CD8-positive, alpha-beta memory T cell (primary cell): Measurements from ENCODE around the gene SH3TC1. TPM values are rescaled to one million over a fixed set of nuclear protein-coding genes. Genes with fewer than 3 reads are reported as not detected.
A peak's percentile ranks its signal among the peaks of the same experiment; 100 is the strongest.

Experiments
- CTCF ChIA-PET: fragments of 350-600 bp; sonication (Branson Sonifier 250); formaldehyde crosslinking; loops from one replicate; lab custom pipeline; 2021; ENCODE audit warnings: antibody characterized with exemption; lab: Charles Lee
- POLR2A ChIA-PET: fragments of 350-600 bp; sonication (Branson Sonifier 250); formaldehyde crosslinking; loops from one replicate; lab custom pipeline; 2021; ENCODE audit warnings: antibody characterized with exemption; lab: Charles Lee
- DNase-seq, 5 donors: peaks; one replicate each; pipeline versions ENCODE4 v3.0.0 to v3.0.0-alpha.2; 2020 to 2022; ENCODE audit warnings: mixed read lengths in 1 of 5
- H3K27ac ChIP-seq: one replicate; pipeline ENCODE4 v1.7.0; 2013; ENCODE audit warnings: low read depth, mild to moderate bottlenecking, low read length, moderate library complexity
- H3K27me3 ChIP-seq: 2 replicates; pipeline ENCODE4 v1.7.0; 2013; ENCODE audit warnings: low read length, mild to moderate bottlenecking; ENCODE audit not compliant: insufficient read depth, poor library complexity, severe bottlenecking
- H3K36me3 ChIP-seq: 2 replicates; pipeline ENCODE4 v1.7.0; 2013; ENCODE audit warnings: mild to moderate bottlenecking, low read length, moderate library complexity; ENCODE audit not compliant: insufficient read depth
- H3K4me1 ChIP-seq: 2 replicates; pipeline ENCODE4 v1.7.0; 2013; ENCODE audit warnings: mild to moderate bottlenecking, low read length, moderate library complexity; ENCODE audit not compliant: insufficient read depth
- H3K4me3 ChIP-seq: 2 replicates; pipeline ENCODE4 v1.7.0; 2013; ENCODE audit warnings: mild to moderate bottlenecking, low read length
- H3K9me3 ChIP-seq: 2 replicates; pipeline ENCODE4 v1.7.0; 2013; ENCODE audit warnings: mild to moderate bottlenecking, low read length
- H3K27ac Mint-ChIP-seq, 8 donors: one replicate each; pipeline ENCODE4 v1.8.0; 2020 to 2021; ENCODE audit warnings: mixed read lengths in 8 of 8, mild to moderate bottlenecking in 6 of 8, inconsistent platforms in 3 of 8, moderate library complexity in 3 of 8
- H3K27me3 Mint-ChIP-seq, 2 donors: one replicate each; pipeline ENCODE4 v1.8.0; 2020 to 2021; ENCODE audit warnings: mixed read lengths in 2 of 2, mild to moderate bottlenecking in 1 of 2, moderate library complexity in 1 of 2
- H3K36me3 Mint-ChIP-seq, 3 donors: one replicate each; pipeline ENCODE4 v1.8.0; 2020 to 2021; ENCODE audit warnings: mixed read lengths in 3 of 3, inconsistent platforms in 1 of 3, mild to moderate bottlenecking in 1 of 3
- H3K4me1 Mint-ChIP-seq, 3 donors: one replicate each; pipeline ENCODE4 v1.8.0; 2020 to 2021; ENCODE audit warnings: mixed read lengths in 3 of 3, inconsistent platforms in 1 of 3, mild to moderate bottlenecking in 1 of 3
- H3K4me3 Mint-ChIP-seq, 7 donors: one replicate each; pipeline ENCODE4 v1.8.0; 2020 to 2021; ENCODE audit warnings: mixed read lengths in 7 of 7, mild to moderate bottlenecking in 6 of 7, moderate library complexity in 4 of 7, inconsistent platforms in 2 of 7
- H3K9me3 Mint-ChIP-seq, 5 donors: one replicate each; pipeline ENCODE4 v1.8.0; 2020 to 2022; ENCODE audit warnings: mixed read lengths in 5 of 5, mild to moderate bottlenecking in 3 of 5, moderate library complexity in 2 of 5, inconsistent platforms in 1 of 5
- polyA plus RNA-seq: library from polyadenylated mRNA; unstranded; fragments of 300-500 nt; fragmentation: Illumina TruSeq; gene quantifications from one replicate; pipeline ENCODE4 v1.2.3, GENCODE V29; 2021
- total RNA-seq, 2 experiments: library from RNA; stranded (reverse); gene quantifications; one replicate each; pipeline ENCODE4 v1.2.3, GENCODE V29; 2021

The SH3TC1 gene
- total and polyA plus RNA-seq, 3 experiments from 2014 or later, result 7.5 to 12.2 (median 8.9) TPM

GRCh38 chr4:8182858-8183725, 16.0 kb upstream of the SH3TC1 start:
- H3K27me3 ChIP-seq, result no peaks in the 10 kb centered on the region
- H3K27ac ChIP-seq, result no peak overlapping the region
- H3K36me3 ChIP-seq, result no peaks in the 10 kb centered on the region
- H3K9me3 Mint-ChIP-seq, result no peaks in the 10 kb centered on the region
- H3K27me3 Mint-ChIP-seq, result peaks cover 0 to 6% of the 10 kb centered on the region in 2 donors
- no peaks in the 10 kb centered on the region for H3K36me3 Mint-ChIP-seq
- H3K4me3 Mint-ChIP-seq, result no peak overlapping the region
- no peak overlapping the region for H3K27ac Mint-ChIP-seq
- no peak overlapping the region for H3K4me3 ChIP-seq
- DNase-seq, result no peak
- H3K4me1 Mint-ChIP-seq, result no peaks in the 10 kb centered on the region
- POLR2A ChIA-PET, result no interaction called here
- no peaks in the 10 kb centered on the region for H3K4me1 ChIP-seq
- H3K9me3 ChIP-seq, result no peaks in the 10 kb centered on the region
- CTCF ChIA-PET, result no interaction called here

GRCh38 chr4:8184061-8184460, 15.0 kb upstream of the SH3TC1 start:
- DNase-seq, result no peak
- CTCF ChIA-PET, result interaction anchor here (0.9 kb wide), 1 partner anchor 17 kb away, joined by 3 read pairs; no protein-coding TSS in a partner anchor
- no peaks in the 10 kb centered on the region for H3K4me1 ChIP-seq
- Mint-ChIP-seq H3K36me3 (no peaks in the 10 kb centered on the region), H3K27ac (no peak overlapping the region), H3K9me3 (no peaks in the 10 kb centered on the region), H3K4me1 (no peaks in the 10 kb centered on the region), H3K4me3 (peak overlapping the region in 1 of 7 donors; percentile 18), H3K27me3 (peaks cover 0 to 6% of the 10 kb centered on the region in 2 donors)
- no peak overlapping the region for H3K27ac ChIP-seq
- H3K36me3 ChIP-seq, result no peaks in the 10 kb centered on the region
- no peaks in the 10 kb centered on the region for H3K27me3 ChIP-seq
- no peak overlapping the region for H3K4me3 ChIP-seq
- H3K9me3 ChIP-seq, result no peaks in the 10 kb centered on the region
- POLR2A ChIA-PET, result no interaction called here

- ChIA-PET CTCF (no interaction called here), POLR2A (no interaction called here)
- no peaks in the 10 kb centered on the region for H3K4me1 ChIP-seq
- H3K36me3 Mint-ChIP-seq, result no peaks in the 10 kb centered on the region
- no peak for DNase-seq
- no peaks in the 10 kb centered on the region for H3K4me1 Mint-ChIP-seq
- H3K9me3 Mint-ChIP-seq, result no peaks in the 10 kb centered on the region
- peaks cover 0 to 6% of the 10 kb centered on the region in 2 donors for H3K27me3 Mint-ChIP-seq
- H3K27me3 ChIP-seq, result no peaks in the 10 kb centered on the region
- H3K4me3 Mint-ChIP-seq, result no peak overlapping the region
- H3K4me3 ChIP-seq, result no peak overlapping the region
- H3K27ac Mint-ChIP-seq, result no peak overlapping the region
- H3K9me3 ChIP-seq, result no peaks in the 10 kb centered on the region
- H3K36me3 ChIP-seq, result no peaks in the 10 kb centered on the region
- H3K27ac ChIP-seq, result no peak overlapping the region
These were observed 13.8 kb upstream of the SH3TC1 start for GRCh38 chr4:8185295-8185694.

- ChIA-PET POLR2A (no interaction called here), CTCF (no interaction called here)
- H3K36me3 Mint-ChIP-seq, result no peaks in the 10 kb centered on the region
- H3K4me1 Mint-ChIP-seq, result no peaks in the 10 kb centered on the region
- Histone ChIP-seq H3K9me3 (no peaks in the 10 kb centered on the region), H3K27ac (no peak overlapping the region), H3K4me3 (no peak overlapping the region), H3K27me3 (no peaks in the 10 kb centered on the region), H3K4me1 (no peaks in the 10 kb centered on the region), H3K36me3 (no peaks in the 10 kb centered on the region)
- H3K9me3 Mint-ChIP-seq, result no peaks in the 10 kb centered on the region
- no peak overlapping the region for H3K27ac Mint-ChIP-seq
- DNase-seq, result no peak
- H3K4me3 Mint-ChIP-seq, result no peak overlapping the region
- peaks cover 0 to 6% of the 10 kb centered on the region in 2 donors for H3K27me3 Mint-ChIP-seq
These were observed 13.2 kb upstream of the SH3TC1 start for GRCh38 chr4:8185930-8186329.

GRCh38 chr4:8188085-8188484, 11.0 kb upstream of the SH3TC1 start:
- CTCF ChIA-PET, result interaction anchor here (0.9 kb wide), 1 partner anchor 12 kb away, joined by 3 read pairs; no protein-coding TSS in a partner anchor
- H3K4me1 ChIP-seq, result no peaks in the 10 kb centered on the region
- no peak overlapping the region for H3K4me3 ChIP-seq
- no peak for DNase-seq
- peaks cover 3 to 5% (median 4%) of the 10 kb centered on the region in 3 donors for H3K4me1 Mint-ChIP-seq
- no peaks in the 10 kb centered on the region for H3K36me3 ChIP-seq
- no peak overlapping the region for H3K4me3 Mint-ChIP-seq
- no peaks in the 10 kb centered on the region for H3K9me3 ChIP-seq
- no peak overlapping the region for H3K27ac Mint-ChIP-seq
- H3K27ac ChIP-seq, result no peak overlapping the region
- peaks cover 0 to 6% of the 10 kb centered on the region in 2 donors for H3K27me3 Mint-ChIP-seq
- H3K9me3 Mint-ChIP-seq, result no peaks in the 10 kb centered on the region
- no peaks in the 10 kb centered on the region for H3K36me3 Mint-ChIP-seq
- POLR2A ChIA-PET, result no interaction called here
- no peaks in the 10 kb centered on the region for H3K27me3 ChIP-seq

GRCh38 chr4:8188743-8189550, 10.1 kb upstream of the SH3TC1 start:
- Histone ChIP-seq H3K27me3 (no peaks in the 10 kb centered on the region), H3K9me3 (no peaks in the 10 kb centered on the region), H3K4me1 (no peaks in the 10 kb centered on the region), H3K27ac (no peak overlapping the region), H3K4me3 (no peak overlapping the region), H3K36me3 (no peaks in the 10 kb centered on the region)
- ChIA-PET CTCF (no interaction called here), POLR2A (no interaction called here)
- DNase-seq, result no peak
- Mint-ChIP-seq H3K27me3 (peaks cover 0 to 6% of the 10 kb centered on the region in 2 donors), H3K36me3 (no peaks in the 10 kb centered on the region), H3K4me1 (peaks cover 5 to 9% (median 5%) of the 10 kb centered on the region in 3 donors), H3K4me3 (no peak overlapping the region), H3K27ac (peak overlapping the region in 1 of 8 donors; percentile 78), H3K9me3 (no peaks in the 10 kb centered on the region)

- POLR2A ChIA-PET, result no interaction called here
- H3K4me1 ChIP-seq, result no peaks in the 10 kb centered on the region
- Mint-ChIP-seq H3K27ac (no peak overlapping the region), H3K9me3 (no peaks in the 10 kb centered on the region), H3K27me3 (peaks cover 0 to 6% of the 10 kb centered on the region in 2 donors), H3K36me3 (no peaks in the 10 kb centered on the region), H3K4me1 (peaks cover 5 to 9% (median 5%) of the 10 kb centered on the region in 3 donors), H3K4me3 (no peak overlapping the region)
- H3K4me3 ChIP-seq, result no peak overlapping the region
- H3K27ac ChIP-seq, result no peak overlapping the region
- no peaks in the 10 kb centered on the region for H3K27me3 ChIP-seq
- no peaks in the 10 kb centered on the region for H3K9me3 ChIP-seq
- CTCF ChIA-PET, result no interaction called here
- DNase-seq, result no peak
- no peaks in the 10 kb centered on the region for H3K36me3 ChIP-seq
These were observed 9.3 kb upstream of the SH3TC1 start for GRCh38 chr4:8189551-8190466.
